Neural cell (in vitro differentiated cells): ENCODE results near the gene WDR1. TPM values are rescaled to one million over a fixed set of nuclear protein-coding genes. Genes with fewer than 3 reads are reported as not detected.

ENCODE experiments used
- H2AFZ ChIP-seq: fragments of 200-600, 300-800 bp; sonication (generic), shearing (Covaris generic); 2 replicates; pipeline ENCODE4 v1.6.0; 2014; ENCODE audit warnings: low read depth, mild to moderate bottlenecking, antibody characterized with exemption, low read length, moderate library complexity
- H3F3A ChIP-seq: fragments of 200-600 bp; shearing (Covaris generic); 2 replicates; pipeline ENCODE4 v1.6.1; 2016; ENCODE audit warnings: mild to moderate bottlenecking, moderate library complexity, mixed read lengths, antibody characterized with exemption, low read length; ENCODE audit not compliant: insufficient read depth, poor library complexity, severe bottlenecking
- H3K27ac ChIP-seq: fragments of 200-600, 300-800 bp; sonication (generic), shearing (Covaris generic); 2 replicates; pipeline ENCODE4 v1.5.1; 2014; ENCODE audit warnings: mild to moderate bottlenecking, low read length, moderate library complexity
- H3K27me3 ChIP-seq: fragments of 300-800, 200-600 bp; sonication (generic), shearing (Covaris generic); 2 replicates; pipeline ENCODE4 v1.6.0; 2014; ENCODE audit warnings: mild to moderate bottlenecking, low read depth, low read length, moderate library complexity; ENCODE audit not compliant: insufficient read depth
- H3K36me3 ChIP-seq: fragments of 300-800, 200-600 bp; sonication (generic), shearing (Covaris generic); 2 replicates; pipeline ENCODE4 v1.5.1; 2014; ENCODE audit warnings: mild to moderate bottlenecking, antibody characterized with exemption, low read length, moderate library complexity; ENCODE audit not compliant: insufficient read depth
- H3K4me2 ChIP-seq: fragments of 300-800, 200-600 bp; sonication (generic), shearing (Covaris generic); 2 replicates; pipeline ENCODE4 v1.6.0; 2014; ENCODE audit warnings: mild to moderate bottlenecking, low read length
- H3K4me3 ChIP-seq: fragments of 300-800, 200-600 bp; sonication (generic), shearing (Covaris generic); 2 replicates; pipeline ENCODE4 v1.5.1; 2014; ENCODE audit warnings: mild to moderate bottlenecking, low read length, moderate library complexity
- H3K79me2 ChIP-seq: fragments of 200-600 bp; shearing (Covaris generic); replicated peaks from 2 replicates; pipeline ENCODE4 v1.6.0; 2014; ENCODE audit warnings: mild to moderate bottlenecking, low read length, moderate library complexity; ENCODE audit not compliant: insufficient read depth
- H3K9ac ChIP-seq: fragments of 300-800, 200-600 bp; sonication (generic), shearing (Covaris generic); 2 replicates; pipeline ENCODE4 v1.6.1; 2016; ENCODE audit warnings: mild to moderate bottlenecking, low read length, mixed read lengths
- H3K9me2 ChIP-seq: fragments of 200-600 bp; shearing (Covaris generic); 2 replicates; pipeline ENCODE4 v1.6.1; 2016; ENCODE audit warnings: mild to moderate bottlenecking, low read length, mixed read lengths; ENCODE audit not compliant: insufficient read depth
- H3K9me3 ChIP-seq: fragments of 200-600, 300-800 bp; sonication (generic), shearing (Covaris generic); 2 replicates; pipeline ENCODE4 v1.6.1; 2016; ENCODE audit warnings: mild to moderate bottlenecking, mixed run types, low read length, moderate library complexity, mixed read lengths
- H4K20me1 ChIP-seq: fragments of 200-600 bp; shearing (Covaris generic); 2 replicates; pipeline ENCODE4 v1.6.1; 2016; ENCODE audit warnings: mild to moderate bottlenecking, mixed run types; ENCODE audit not compliant: insufficient read depth
- CTCF ChIP-seq: fragments of 450-650 bp; IDR thresholded peaks from 2 replicates; pipeline ENCODE4 v1.5.1; 2014; ENCODE audit warnings: antibody characterized with exemption, mild to moderate bottlenecking, moderate library complexity; ENCODE audit not compliant: poor library complexity, severe bottlenecking
- EP300 ChIP-seq: fragments of 450-650 bp; conservative IDR thresholded peaks from 2 replicates; pipeline ENCODE4 v1.6.1; 2014; ENCODE audit warnings: antibody characterized with exemption, mild to moderate bottlenecking, moderate library complexity; ENCODE audit not compliant: poor library complexity, severe bottlenecking
- EZH2 ChIP-seq: fragments of 200-600, 300-800 bp; shearing (Covaris generic), sonication (generic); IDR thresholded peaks from 2 replicates; pipeline ENCODE4 v1.6.1; 2014; ENCODE audit warnings: antibody characterized with exemption, low read length, borderline replicate concordance, mild to moderate bottlenecking; ENCODE audit not compliant: insufficient read depth, poor library complexity, severe bottlenecking
- MXI1 ChIP-seq: fragments of 450-650 bp; conservative IDR thresholded peaks from 2 replicates; pipeline ENCODE4 v1.6.1; 2014; ENCODE audit warnings: antibody characterized with exemption, mild to moderate bottlenecking; ENCODE audit not compliant: poor library complexity, severe bottlenecking
- POLR2AphosphoS5 ChIP-seq: IDR thresholded peaks from 2 replicates; pipeline ENCODE4 v1.6.1; 2012
- RAD21 ChIP-seq: fragments of 450-650 bp; conservative IDR thresholded peaks from 2 replicates; pipeline ENCODE4 v1.6.1; 2014; ENCODE audit warnings: antibody characterized with exemption, mild to moderate bottlenecking, moderate library complexity
- REST ChIP-seq: IDR thresholded peaks from 2 replicates; pipeline ENCODE4 v1.6.1; 2012; ENCODE audit warnings: borderline replicate concordance
- SMC3 ChIP-seq: fragments of 450-650 bp; conservative IDR thresholded peaks from 2 replicates; pipeline ENCODE4 v1.6.1; 2014; ENCODE audit warnings: antibody characterized with exemption, mild to moderate bottlenecking, moderate library complexity; ENCODE audit not compliant: poor library complexity
- TAF1 ChIP-seq: IDR thresholded peaks from 2 replicates; pipeline ENCODE4 v1.6.1; 2012; ENCODE audit warnings: low read depth
- polyA plus RNA-seq: library from polyadenylated mRNA; depleted of rRNA; stranded (reverse); fragments of >200 nt; gene quantifications from 2 replicates; pipeline ENCODE4 v1.2.3, GENCODE V29; 2014

WDR1 gene
- polyA plus RNA-seq, 1 donor from 2014 or later = 106 TPM

- Histone ChIP-seq H3K4me3 (no peak overlapping the region), H3K27ac (no peak overlapping the region), H3K79me2 (no peaks in the 10 kb centered on the region), H3K9me2 (no peaks in the 10 kb centered on the region), H3F3A (no peaks in the 10 kb centered on the region), H2AFZ (no peak overlapping the region), H3K9ac (no peak overlapping the region), H3K27me3 (no peaks in the 10 kb centered on the region), H3K4me2 (no peak overlapping the region), H4K20me1 (no peaks in the 10 kb centered on the region), H3K9me3 (no peaks in the 10 kb centered on the region), H3K36me3 (no peaks in the 10 kb centered on the region)
- TF ChIP-seq MXI1 (no peak), EP300 (no peak), EZH2 (no peak), REST (no peak), TAF1 (no peak), CTCF (no peak), RAD21 (no peak), POLR2AphosphoS5 (no peak), SMC3 (no peak)
Measured at GRCh38 chr4:10034612-10035104, 81.9 kb downstream of the WDR1 start.

- no peak overlapping the region for H3K4me3 ChIP-seq
- H3K27ac ChIP-seq = no peak overlapping the region
- no peaks in the 10 kb centered on the region for H3K9me3 ChIP-seq
- H2AFZ ChIP-seq = no peak overlapping the region
- H3K9ac ChIP-seq = no peak overlapping the region
- no peaks in the 10 kb centered on the region for H3K27me3 ChIP-seq
- H3K9me2 ChIP-seq = no peaks in the 10 kb centered on the region
- no peaks in the 10 kb centered on the region for H3F3A ChIP-seq
- no peak overlapping the region for H3K4me2 ChIP-seq
- no peaks in the 10 kb centered on the region for H4K20me1 ChIP-seq
- H3K36me3 ChIP-seq = no peaks in the 10 kb centered on the region
- TF ChIP-seq EZH2 (no peak), TAF1 (no peak), EP300 (no peak), RAD21 (no peak), CTCF (no peak), REST (no peak), POLR2AphosphoS5 (no peak), SMC3 (no peak), MXI1 (no peak)
- no peaks in the 10 kb centered on the region for H3K79me2 ChIP-seq
Measured at GRCh38 chr4:10034136-10034535, 82.5 kb downstream of the WDR1 start.
